Measurements from ENCODE around the gene SPATA13.

- TF ChIP-seq CTCF (IDR thresholded peaks at IDR 0.05) (no peak), POLR2A (IDR thresholded peaks at IDR 0.05) (no peak)
Observed at GRCh38 chr13:24217601-24218281, 57.2 kb downstream of the SPATA13 start.
